Daoy (cell line): Measurements from ENCODE around the gene SDHB. TPM values are rescaled to one million over a fixed set of nuclear protein-coding genes. Genes with fewer than 3 reads are reported as not detected.
A peak's percentile ranks its signal among the peaks of the same experiment; 100 is the strongest.

Source experiments
- DNase-seq: peaks from one replicate; pipeline ENCODE4 v3.0.0-alpha.2; 2015; ENCODE audit warnings: low read depth
- total RNA-seq: library from RNA; depleted of rRNA; stranded (reverse); fragments of >200 nt; shearing (Covaris generic); gene quantifications from 2 replicates; pipeline ENCODE4 v1.2.3, GENCODE V29; 2014

SDHB gene
- total RNA-seq, 1 experiment from 2014 or later = 313 TPM

DNA sequence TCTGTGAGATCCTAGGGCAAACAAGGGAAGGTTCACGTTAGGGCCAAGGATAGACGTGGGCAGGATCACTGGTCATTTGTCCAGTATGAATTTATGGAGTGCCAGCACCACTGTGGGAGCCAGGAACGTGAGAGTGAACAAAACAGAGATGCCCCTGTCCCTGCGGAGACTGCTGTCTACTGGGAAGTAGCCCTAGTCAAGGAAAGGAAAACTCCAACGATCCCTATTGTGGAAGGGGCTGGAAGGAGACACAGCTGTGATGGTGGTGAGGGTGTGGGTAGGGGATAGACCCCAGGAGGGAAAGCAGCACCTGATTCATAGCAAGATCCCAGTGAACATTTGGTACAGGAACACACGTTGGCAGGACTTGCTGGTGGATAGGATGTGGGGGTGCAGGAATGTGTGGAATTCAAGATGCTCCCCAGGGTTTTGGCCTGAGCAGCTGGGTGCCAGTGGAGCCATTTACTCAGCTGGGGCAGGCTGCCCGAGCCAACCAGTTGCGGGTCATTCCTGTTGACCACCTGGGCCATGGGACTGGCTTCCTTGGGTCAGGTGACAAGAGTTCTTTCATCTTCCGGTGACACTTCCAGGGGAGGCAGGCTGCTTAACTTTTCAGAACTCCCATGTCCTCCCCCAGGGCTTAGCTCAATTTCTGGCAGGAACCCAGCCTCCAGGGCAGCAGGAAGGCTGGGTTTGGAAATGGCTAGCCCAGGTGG lies 40.9 kb downstream of the SDHB start:
- peak; percentile 88 for DNase-seq

DNA sequence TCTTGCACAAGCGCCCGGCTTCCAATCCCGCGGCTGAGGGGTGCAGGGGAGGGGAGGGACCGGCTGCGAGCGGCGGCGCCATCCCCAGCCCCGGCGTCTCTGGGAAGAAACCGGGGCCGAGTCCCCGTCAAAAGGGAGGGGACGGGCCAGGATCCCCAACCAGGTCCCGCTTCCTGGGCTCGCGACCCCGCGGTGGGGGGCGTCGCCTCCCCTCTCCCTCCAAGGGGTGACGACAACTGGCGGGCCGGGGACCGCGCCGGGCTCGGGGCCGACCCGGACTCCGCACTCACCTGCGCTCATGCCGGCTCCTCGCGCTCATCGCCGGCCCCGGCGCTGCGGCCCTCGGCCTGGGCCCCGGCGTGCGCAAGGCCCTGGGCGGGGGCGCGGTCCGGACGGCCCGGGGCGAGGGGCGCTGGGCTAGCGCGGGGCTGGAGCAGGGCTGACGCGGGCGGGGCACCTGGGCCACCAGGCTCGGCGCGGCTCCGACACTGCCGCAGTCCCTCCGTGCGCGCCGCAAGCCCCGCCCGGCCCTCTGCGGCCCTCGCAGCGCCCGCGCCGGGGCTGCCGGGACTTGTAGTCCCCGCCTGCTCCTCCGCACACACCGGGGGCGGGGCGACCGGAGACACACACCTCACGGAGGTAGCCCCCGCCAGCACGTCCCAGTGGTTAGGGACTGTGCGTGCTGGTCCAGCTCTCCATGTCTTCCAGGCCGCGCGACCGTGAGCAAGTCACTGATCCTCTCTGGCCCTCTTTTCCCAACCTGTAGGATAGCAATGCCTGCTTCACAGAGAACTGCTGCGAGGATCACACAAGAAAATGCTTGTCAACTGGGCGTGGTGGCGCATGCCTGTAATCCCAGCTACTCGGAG lies 42.2 kb downstream of the SDHB start, which contains the start of gene ATP13A2:
TSS of gene ATP13A2 (minus strand) at position 490 of the 869 bp plus-strand sequence. CDS start at position 300, 190 bp downstream.
- DNase-seq = peak; percentile 89

DNA sequence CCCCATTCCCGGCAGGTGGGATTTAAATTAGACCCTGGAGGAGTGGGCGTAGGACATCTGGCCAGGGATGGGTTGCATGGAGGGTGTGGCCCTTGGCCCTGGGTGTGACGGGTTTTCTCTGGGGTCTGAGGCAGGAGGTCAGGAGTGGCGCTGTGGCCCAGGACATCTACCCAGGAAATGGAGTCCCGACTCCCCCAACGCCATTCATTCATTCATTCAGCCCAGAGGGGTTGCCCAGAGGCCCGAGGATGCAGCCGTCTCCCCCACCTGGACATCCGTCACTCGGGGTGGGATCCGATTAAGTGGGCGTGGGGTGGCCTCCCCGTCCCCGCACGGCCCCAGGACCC lies 42.8 kb downstream of the SDHB start:
- no peak for DNase-seq

- DNase-seq = no peak
Measured at GRCh38 chr1:17009706-17010105, 44.1 kb downstream of the SDHB start.

DNA sequence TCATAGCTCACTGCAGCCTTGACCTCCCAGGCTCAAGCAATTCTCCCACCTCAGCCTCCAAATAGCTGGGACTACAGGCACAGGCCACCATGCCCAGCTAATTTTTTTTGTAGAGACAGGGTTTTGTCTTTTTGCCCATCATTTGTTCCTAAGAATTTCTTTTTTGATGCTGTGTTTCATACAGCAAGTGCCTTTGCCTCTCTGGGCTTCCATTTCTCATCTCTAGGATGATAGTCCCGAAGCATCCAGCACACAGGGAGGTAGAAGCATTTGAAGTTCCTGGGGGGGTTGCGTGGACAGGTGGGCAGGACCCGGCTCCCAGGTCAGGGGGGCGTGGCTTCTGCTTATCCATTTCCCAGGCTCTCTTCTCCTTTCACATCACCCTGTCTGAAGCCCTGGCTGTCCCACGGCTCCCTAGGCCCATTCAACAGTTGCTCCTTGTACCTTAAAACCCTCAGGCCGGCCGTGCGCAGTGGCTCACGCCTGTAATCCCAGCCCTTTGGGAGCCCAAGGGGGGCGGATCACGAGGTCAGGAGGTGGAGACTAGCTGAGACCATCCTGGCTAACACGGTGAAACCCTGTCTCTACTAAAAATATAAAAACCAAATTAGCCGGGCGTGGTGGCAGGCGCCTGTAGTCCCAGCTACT lies 45.5 kb downstream of the SDHB start:
- DNase-seq = no peak

GRCh38 chr1:17007121-17007520 lies 46.7 kb downstream of the SDHB start:
- no peak for DNase-seq

- DNase-seq = no peak
Measured at GRCh38 chr1:17005365-17005740, 48.5 kb downstream of the SDHB start.

DNA sequence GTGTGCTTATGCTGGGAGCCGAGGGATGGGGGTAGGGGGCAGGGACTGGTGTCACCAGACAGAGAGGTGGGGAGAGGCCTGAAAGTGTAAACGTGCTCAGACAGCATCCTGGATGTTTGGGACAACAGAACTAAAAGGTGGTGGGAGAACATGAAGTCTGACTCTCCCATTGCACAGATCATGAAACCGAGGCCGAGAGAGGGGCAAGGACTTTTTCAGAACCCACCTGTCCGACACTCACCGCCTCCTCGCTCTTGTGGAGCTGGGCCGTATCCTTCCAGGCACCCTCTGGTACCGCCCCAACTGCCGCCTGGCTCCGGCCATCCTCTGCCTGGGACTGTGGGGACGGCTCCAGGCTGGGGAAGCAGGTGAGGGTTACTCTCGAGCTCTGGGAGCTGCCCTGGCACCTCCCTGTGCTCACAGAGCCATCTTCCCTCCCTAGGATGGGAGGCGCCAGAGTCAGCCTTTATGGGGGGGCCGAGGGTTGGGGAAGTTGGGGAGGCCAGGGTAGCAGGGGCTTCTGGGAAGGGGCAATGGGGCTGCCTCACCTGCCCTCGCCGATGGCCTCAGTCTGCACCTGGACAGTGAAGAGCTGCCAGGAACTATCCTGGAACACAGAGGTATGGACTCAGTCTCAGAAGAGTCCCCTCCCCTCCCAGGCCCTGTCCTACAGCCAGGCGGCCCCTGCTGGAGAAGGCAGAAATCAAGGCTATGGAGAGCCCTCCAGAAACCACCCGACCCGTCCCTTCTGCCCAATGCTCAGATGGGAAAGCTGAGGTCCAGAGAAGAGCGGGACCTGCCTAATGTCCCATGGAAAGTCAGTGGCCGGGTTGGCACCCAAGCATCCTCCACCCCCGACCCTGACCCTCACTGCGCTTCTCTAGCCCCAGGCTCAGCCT lies 49.1 kb downstream of the SDHB start:
- DNase-seq = peak; percentile 51

- no peak for DNase-seq
Measured at GRCh38 chr1:17002524-17002902, 51.3 kb downstream of the SDHB start.

- no peak for DNase-seq
Measured at GRCh38 chr1:17001760-17002523, 51.9 kb downstream of the SDHB start.

GRCh38 chr1:16999863-17000262 lies 54.0 kb downstream of the SDHB start:
- DNase-seq = no peak

DNA sequence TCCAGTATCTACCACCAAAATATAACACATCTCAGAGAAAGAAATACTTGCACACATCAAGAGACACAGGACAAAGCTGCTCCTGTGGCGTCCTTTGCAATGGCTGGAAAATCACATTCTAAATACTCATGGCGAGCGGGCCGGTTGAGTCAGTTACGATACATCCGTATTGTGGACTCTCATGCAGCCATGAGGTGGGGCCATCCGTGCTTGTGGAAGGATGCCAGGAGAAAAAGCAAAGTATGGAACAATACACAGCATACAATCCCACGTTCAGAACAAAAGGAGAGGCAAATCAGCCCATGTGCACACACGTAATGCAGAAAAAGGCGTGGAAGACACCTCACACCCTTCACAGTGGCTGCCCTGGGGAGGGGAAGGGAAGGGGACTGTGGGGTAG lies 55.2 kb downstream of the SDHB start:
- no peak for DNase-seq

- no peak for DNase-seq
Measured at GRCh38 chr1:16996845-16997244, 57.0 kb downstream of the SDHB start.

- DNase-seq = no peak
Measured at GRCh38 chr1:16993521-16994038, 60.3 kb downstream of the SDHB start.

DNA sequence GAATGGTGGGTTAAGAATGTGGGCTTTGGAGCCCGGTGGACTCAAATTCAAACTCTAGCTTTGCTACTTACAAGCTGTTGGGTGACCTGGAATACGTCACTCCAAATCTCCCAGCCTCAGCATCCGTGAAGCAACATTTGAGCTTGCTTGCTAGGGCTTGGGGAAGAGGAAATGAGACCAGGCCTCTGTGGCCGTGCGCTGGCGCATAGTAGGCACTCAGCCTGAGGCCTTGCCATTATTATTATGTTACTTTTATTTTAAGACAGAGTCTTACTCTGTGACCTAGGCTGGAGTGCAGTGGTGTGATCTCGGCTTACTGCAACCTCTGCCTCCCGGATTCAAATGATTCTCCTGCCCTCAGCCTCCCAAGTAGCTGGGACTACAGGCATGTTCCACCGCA lies 61.2 kb downstream of the SDHB start:
- DNase-seq = no peak

DNA sequence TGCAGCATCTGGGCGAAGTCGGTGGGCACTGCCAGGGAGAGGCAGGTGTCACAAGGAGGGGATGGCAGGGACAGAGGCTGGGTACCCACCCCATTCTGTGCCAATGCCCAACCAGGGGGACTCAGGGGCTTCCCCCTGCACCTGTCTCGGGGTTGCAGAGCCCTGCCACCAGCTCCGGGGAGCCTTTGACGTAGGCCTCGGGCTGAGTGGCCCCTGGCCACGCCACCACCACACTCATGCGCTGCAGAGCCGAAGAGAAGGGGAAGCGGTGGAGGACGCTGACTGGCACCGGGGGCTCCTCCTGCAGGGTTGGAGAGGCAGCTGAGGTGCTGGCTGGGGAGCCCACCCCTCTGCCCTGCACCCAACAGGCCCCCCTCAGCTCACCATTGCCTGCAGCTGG lies 61.7 kb downstream of the SDHB start:
- no peak for DNase-seq

DNA sequence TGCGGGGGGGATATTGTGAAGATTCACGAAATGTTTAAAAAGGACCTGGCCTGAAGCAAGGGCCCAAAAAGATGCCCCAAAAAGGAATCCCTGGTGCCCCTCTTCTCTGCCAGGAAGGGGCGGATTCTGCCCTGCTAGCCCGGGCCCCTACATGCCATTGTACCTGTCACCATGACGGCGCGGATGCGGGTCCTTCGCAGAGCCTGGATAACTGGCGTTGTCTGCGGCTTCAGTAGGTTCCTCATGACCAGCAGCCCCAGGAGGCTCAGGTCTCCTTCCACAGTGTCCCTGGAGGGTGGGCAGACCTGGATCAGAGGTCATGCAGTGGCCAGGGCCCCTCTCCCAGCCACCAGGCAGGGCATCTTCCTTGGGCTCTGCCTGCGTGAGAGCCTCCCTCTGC lies 62.3 kb downstream of the SDHB start:
- DNase-seq = no peak

DNA sequence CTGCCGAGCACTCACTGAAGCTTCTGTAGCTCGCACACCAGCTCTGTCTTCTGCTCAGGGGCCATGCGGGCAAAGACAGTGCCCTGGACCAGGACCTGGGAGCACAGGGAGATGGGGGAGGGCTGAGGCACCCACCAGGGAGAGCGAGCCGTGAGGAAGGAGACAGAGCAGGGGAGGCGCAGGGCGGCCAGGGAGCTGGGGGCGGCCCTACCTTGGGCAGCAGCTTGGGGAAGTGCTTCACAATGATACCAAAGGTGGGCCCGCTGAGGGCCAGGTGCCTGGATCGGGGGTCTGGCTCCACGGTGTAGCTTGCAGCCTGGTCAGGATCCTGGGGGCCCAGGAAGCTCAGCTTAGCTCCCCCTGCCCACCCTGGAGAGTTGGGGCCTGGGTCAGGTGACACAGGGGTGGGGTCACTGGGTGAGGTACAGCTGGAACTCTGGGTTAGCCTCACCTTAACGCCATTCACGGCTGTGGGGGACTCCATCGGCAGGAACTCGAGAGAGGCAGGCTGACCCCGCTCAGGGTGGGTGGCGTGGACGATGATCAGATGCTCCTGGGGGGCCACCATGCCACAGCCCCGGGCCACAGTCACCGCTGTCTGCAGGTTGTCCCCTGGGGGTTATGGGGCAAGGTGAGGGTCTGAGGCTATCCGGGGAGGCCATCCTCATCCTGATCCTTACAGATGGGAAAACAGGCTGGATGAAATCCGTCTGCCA lies 64.0 kb downstream of the SDHB start:
- no peak for DNase-seq

DNA sequence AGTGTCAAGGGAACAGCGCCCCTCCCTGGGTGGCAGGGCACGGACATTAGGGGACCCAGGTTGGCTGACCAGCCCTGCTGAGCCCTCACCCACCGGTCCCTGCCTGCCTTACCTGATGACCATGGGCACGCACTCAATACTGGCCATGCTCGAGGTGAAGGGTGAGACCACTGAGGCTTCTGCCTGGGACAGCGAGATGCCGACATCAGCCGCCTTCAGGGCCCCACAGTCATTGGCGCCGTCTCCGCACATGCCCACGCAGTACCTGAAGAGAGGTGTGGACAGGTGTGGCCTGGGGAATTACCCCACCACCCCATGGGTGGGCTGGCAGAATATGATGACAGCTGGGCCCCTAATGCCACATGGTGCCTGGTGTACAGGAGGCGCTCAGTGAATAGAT lies 65.6 kb downstream of the SDHB start:
- no peak for DNase-seq

GRCh38 chr1:16986962-16987361 lies 66.9 kb downstream of the SDHB start:
- peak; percentile 59 for DNase-seq
